ENCODE results near the gene CHAD. TPM values are rescaled to one million over a fixed set of nuclear protein-coding genes. Genes with fewer than 3 reads are reported as not detected.

Gene CHAD
- total RNA-seq, 2 experiments from 2014 or later: not detected

GRCh38 chr17:50480142-50480764 is 11.6 kb upstream of the CHAD start:
- H3K27ac Mint-ChIP-seq: peak overlapping the region; percentile 79
- H3K4me3 Mint-ChIP-seq: peak overlapping the region; percentile 95
- Histone ChIP-seq H3K36me3 (ENCODE audit: insufficient read depth, low read length) (peaks cover 35% of the 10 kb centered on the region), H3K4me3 (ENCODE audit: low read length) (peak overlapping the region; percentile 94), H3K27ac (ENCODE audit: low read depth in 1 of 2, low read length in 2 of 2) (no peak overlapping the region), H3K27me3 (ENCODE audit: control insufficient read depth in 1 of 2, insufficient read depth in 2 of 2, low read length in 2 of 2) (no peaks in the 10 kb centered on the region), H3K4me1 (ENCODE audit: insufficient read depth, low read length) (peaks cover 30% of the 10 kb centered on the region), H3K9me3 (ENCODE audit: control insufficient read depth in 1 of 2, insufficient read depth in 1 of 2, low read length in 2 of 2) (no peaks in the 10 kb centered on the region)
- TF ChIP-seq CTCF (IDR thresholded peaks at IDR 0.05): no peak
- intact Hi-C loops (cut with DNase I, micrococcal nuclease): loop anchor here in 1 of 2 experiments (10.0 kb wide), 1 partner anchor 65 kb away; the partner anchor contains the start of gene SPATA20
- POLR2A ChIA-PET: interaction anchor here (1.7 to 2.1 kb wide), 2 partner anchors 83 to 387 kb away, joined by 4 to 21 read pairs; partner anchors contain the start of gene LRRC59
- no peaks in the 10 kb centered on the region for H3K9me3 Mint-ChIP-seq
- DNase-seq (no peak), ATAC-seq (ENCODE audit: poor library complexity) (no peak)
- CTCF ChIA-PET: interaction anchor here (0.6 to 2.1 kb wide), 12 partner anchors 9 to 222 kb away, joined by 3 to 19 read pairs (median 5); partner anchors contain the start of genes LRRC59 and SPATA20
- peaks cover 41% of the 10 kb centered on the region for H3K36me3 Mint-ChIP-seq (ENCODE audit: low read depth)
- H3K27me3 Mint-ChIP-seq: no peaks in the 10 kb centered on the region
- peaks cover 23% of the 10 kb centered on the region for H3K4me1 Mint-ChIP-seq (ENCODE audit: low read depth)

GRCh38 chr17:50479522-50480141 is 11.0 kb upstream of the CHAD start:
- peaks cover 23% of the 10 kb centered on the region for H3K4me1 Mint-ChIP-seq (ENCODE audit: low read depth)
- Histone ChIP-seq H3K27ac (ENCODE audit: low read depth in 1 of 2, low read length in 2 of 2) (no peak overlapping the region), H3K36me3 (ENCODE audit: insufficient read depth, low read length) (peaks cover 29% of the 10 kb centered on the region), H3K4me1 (ENCODE audit: insufficient read depth, low read length) (peaks cover 30% of the 10 kb centered on the region), H3K4me3 (ENCODE audit: low read length) (peak overlapping the region; percentile 94), H3K27me3 (ENCODE audit: control insufficient read depth in 1 of 2, insufficient read depth in 2 of 2, low read length in 2 of 2) (no peaks in the 10 kb centered on the region), H3K9me3 (ENCODE audit: control insufficient read depth in 1 of 2, insufficient read depth in 1 of 2, low read length in 2 of 2) (no peaks in the 10 kb centered on the region)
- no peaks in the 10 kb centered on the region for H3K27me3 Mint-ChIP-seq
- no peaks in the 10 kb centered on the region for H3K9me3 Mint-ChIP-seq
- ATAC-seq (ENCODE audit: poor library complexity) (peak; percentile 60), DNase-seq (peak; percentile 51 to 84 (median 58))
- POLR2A ChIA-PET: interaction anchor here (1.0 to 2.1 kb wide), 4 partner anchors 53 to 388 kb away, joined by 4 to 21 read pairs (median 4); partner anchors contain the start of genes ACSF2 and LRRC59
- peaks cover 34% of the 10 kb centered on the region for H3K36me3 Mint-ChIP-seq (ENCODE audit: low read depth)
- peak overlapping the region; percentile 79 for H3K27ac Mint-ChIP-seq
- peak; percentile 25 for TF ChIP-seq CTCF (IDR thresholded peaks at IDR 0.05)
- CTCF ChIA-PET: interaction anchor here (0.6 to 2.1 kb wide), 16 partner anchors 10 to 223 kb away, joined by 3 to 19 read pairs (median 4); partner anchors contain the start of genes LRRC59, SPATA20 and XYLT2
- H3K4me3 Mint-ChIP-seq: peak overlapping the region; percentile 95
- intact Hi-C loops (cut with DNase I, micrococcal nuclease): loop anchor here (2.0 to 10.0 kb wide), 7 partner anchors 53 to 363 kb away; partner anchors contain the start of genes ACSF2 (in 1 of the 2), EME1 (in 1 of the 2), MRPL27 (in 1 of the 2) and SPATA20 (in 1 of the 2)

Data from CD4-positive, alpha-beta T cell (primary cell).